GM19035 (cell line): Measurements from ENCODE around the gene MRPS6.

Experiments
- ATAC-seq: cut with Tn5 transposase; IDR thresholded peaks from one replicate; pipeline ENCODE4 v1.9.1; 2021; ENCODE audit not compliant: unreplicated experiment

The MRPS6 gene

DNA sequence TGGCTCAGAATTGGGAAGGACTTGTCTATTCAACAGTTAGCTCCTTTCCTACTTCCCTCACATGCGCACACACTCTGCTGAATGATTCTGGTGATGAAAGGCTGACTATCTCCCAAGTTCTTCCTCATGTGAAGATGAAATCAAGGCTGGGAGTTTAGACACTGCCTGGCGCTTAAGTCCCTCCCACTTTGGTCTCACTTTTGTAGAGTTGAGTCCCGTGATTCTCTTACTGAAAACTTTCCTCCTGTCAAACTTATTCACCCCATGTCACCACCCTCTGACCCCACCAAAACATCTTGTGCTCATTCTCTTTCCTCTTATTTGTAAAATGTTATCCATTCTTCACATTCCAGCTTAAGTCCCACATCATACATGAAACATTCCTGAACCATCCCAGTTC lies 8.4 kb upstream of the MRPS6 start:
- no peak for ATAC-seq

DNA sequence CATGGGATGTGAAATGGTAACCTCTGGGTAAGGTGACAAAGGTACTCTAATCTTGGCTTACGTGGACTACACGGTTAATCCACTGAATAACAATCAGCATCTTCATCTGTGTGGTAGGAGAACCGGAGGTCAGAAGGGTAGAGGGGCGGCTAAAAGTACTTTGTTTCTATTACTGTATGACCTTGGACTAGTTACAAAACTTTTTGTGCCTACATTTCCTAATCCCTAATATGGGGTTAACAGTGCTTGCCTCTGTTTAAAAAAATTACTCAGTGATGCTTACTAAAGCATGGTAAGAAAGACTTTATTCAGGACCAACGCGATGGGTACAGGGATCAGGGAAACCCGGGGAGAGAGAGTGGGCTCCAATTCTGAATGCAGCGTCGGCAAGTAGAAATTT lies 1.7 kb upstream of the MRPS6 start:
- ATAC-seq = no peak

DNA sequence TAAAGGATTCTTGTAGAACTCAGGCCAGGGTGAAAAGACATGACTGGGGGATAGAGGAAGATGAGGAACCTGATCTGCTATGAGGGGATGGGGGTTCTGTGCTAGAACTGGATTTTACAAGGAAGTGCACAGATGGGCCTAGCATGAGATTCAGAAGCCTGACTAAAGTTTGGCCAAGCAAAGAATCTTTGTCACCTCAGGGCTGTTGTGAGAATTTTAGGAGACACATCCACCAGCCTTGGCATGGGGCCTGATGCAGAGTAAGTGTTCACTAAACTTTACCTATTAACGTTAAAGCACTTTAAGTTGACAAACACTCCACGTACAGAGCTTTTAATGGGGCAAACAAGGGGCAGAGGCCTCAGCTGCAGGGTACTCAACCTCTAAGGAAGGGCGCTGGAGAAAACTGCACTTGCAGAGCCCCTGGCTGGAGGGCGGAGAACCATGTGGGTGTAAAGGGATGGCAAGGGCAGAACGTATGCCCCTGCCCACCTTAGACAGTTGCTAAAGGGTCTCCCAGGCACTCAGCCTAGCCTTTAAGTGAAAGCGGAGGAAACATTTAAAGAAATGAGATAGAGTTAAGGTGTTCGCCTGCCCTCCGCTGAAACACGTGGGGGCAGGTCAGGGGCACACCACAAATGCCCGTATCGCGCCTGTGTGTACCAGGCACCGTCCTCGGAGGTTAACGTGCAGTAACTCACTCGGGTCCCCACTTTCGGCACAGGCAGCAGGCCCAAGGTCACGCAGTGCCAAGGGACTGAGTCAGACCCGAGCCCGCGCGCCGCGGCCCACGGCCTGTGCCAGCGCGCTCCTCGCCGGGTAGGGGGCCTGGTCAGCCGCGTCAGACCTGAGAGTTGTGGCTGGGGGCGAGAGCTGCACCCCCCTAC lies 990 bp upstream of the MRPS6 start:
- peak; percentile 15 for ATAC-seq

DNA sequence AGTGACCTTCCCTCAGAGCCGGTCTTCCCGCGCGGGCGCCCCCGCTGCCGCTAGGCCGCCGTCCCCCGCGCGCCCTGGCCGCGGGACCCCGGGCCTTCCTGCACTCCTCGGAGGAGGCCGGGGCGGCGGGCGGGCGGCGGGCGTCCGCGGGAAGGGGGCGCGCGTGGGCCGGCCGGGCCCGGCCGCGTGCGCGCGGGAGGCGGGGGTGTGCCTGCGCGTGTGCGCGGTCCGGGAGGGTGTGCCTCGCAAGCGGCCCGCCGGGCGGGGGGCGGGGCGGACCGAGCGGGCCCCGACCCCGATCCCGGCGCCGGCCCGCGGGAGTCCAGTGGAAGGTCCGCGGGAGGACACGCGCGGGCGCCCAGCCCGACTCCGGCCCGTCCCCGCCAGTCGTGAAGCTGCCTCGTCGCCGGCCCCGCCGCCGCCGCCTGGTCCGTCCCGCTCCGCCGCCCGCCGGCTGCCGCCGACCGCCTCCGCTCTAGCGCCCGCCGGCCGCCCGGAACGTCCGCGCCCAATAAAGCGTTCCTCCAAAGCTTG lies 438 bp downstream of the MRPS6 start:
- peak; percentile 46 for ATAC-seq

DNA sequence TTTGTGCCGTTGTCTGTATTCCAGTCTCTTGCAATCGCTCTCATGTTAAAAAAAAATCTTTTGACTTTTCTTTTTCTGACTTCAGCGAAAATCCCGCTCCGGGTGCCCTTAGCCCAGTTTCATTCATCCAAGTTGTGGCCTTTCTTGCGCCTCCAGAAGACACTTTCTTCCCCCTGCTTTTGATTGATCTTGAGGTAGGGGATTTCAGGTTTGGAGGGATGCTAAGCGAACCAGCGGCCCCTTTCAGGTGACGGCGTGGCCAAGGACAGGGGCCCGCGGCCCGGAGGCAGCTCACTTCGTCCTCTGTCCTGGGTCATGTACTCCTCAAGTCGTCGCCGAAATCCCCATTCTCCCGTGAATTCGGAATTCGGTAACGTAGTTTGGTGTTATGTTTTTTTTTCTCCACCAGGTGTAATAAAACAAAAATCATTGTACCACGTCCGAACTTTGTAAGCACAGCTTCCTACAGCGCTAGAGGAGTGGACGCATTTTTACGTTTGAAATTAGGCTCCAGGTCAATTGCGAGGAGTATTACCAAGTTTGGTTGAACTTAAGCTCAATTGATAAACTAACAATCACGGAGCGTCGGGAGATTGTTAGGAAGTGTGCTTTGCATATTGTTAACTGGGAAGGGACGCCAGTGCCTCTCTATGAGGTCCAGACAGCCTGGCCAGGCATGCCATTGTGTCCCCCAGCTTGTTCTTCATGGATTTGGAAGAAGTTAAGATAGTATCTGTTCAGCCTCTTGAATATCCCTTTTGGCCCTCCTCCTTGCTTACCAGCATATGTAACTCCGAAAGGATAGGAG lies 1.1 kb downstream of the MRPS6 start:
- ATAC-seq = no peak

DNA sequence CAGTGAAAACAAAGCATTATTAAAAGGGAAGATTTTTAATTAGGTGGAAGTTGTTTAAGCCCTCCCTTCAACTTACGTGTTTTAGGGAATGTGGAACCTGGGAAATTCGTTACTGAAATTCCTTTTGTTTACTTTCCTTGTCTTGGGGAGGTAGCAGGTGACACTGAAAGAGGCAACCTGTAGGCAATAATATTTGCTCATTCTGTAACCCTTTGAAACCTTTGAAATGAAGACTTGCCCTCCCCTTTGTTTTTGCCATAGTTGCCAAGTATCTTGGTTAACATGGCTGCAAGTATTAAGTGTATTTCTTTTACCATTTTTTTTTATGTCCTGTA lies 1.7 kb downstream of the MRPS6 start:
- ATAC-seq = no peak

DNA sequence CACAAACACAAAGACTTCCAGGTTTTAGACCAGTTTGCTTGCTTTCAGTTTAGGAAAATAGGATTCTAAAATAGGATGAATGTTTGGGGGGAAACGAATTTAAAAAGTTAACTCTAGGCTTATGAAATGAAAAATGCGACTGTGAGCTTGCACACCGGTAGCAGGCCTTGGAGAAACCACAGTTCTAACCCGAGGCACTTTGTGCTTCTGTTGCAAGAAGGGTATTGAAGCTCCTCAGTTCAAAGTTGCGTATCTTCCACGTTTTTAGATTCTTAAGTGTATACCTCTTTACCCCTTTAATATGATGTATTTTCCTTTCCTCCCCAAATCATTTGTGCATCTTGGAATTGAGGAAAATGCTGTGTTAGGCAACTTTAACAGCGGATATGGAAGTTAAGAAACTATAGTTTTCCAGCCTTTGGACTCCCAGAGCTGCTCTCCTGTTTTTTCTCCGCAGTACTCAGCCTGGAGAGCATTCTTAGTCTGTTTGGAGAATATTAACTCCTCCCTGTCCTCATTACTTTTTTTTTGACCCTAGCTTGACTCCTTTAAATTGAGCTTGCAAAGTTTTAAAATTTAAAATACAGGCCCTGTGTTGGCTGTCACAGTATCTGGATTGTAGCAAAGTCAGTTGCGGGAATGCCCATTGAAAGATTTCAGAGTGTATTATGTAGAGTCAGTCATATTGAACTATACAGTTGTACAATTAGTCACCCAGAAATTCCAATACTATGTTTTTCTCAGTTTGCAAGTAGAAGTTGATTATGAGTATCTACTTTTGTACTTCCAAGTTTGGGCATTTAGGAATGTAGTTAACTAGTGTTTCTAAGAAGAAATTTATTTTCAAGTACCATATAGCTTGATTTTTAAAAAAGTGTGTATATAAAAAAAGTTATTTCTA lies 2.6 kb downstream of the MRPS6 start:
- ATAC-seq = no peak

DNA sequence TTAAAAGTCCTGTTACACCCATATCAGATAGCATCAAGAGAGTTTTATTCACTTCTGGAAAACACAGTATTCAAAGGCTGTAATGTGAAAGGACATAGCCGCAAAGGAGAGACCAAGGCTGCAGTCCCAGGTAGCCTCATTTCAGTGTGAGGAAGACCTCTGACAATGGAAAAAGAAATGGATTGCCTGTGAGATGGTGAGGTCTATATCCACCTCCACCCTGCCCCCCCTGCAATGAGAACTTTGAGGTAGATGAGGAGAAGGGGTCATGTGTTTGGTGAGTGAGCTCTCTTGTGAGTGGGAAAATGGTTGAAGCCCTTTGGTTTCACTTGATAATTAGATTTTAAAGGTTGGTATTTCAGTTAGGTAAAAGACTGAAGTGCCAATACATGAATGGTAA lies 3.5 kb downstream of the MRPS6 start:
- ATAC-seq = no peak

DNA sequence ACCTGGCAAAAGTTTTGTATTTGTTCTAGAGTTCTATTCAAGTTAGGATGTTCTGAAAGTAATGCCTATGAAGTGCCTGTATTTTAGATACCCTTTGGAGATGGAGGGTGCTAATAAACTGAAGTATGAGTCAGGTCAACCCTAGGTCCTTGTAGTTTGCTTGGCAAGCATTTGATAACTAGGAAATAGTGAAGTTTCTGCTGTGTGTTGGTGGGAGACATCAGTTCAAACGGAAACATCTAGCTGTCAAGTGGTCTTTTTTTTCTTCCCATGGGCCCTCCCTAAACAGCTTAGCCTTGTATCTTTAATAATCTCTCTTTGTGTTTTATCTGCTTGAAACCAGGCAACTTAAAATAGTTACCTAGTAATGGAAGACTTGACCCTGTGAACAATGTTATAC lies 4.5 kb downstream of the MRPS6 start:
- ATAC-seq = no peak

DNA sequence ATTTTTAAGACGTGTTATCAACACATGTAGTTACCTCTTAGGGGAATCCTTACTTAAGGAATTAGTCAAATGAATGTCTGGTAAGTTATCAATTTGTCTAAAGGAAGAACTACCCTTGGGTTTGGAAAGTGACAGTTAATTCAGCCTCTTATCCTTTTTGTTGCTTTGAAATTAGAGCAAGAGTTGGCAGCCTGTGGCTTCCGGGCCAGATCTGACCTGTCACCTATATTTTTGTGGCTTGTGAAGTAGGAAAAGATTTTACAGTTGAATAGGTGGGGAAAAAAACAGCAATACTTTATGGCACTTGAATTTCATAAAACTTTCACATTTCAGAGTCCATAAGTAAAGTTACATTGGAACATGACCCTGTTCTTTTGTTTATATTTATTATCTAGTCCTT lies 5.5 kb downstream of the MRPS6 start:
- no peak for ATAC-seq

DNA sequence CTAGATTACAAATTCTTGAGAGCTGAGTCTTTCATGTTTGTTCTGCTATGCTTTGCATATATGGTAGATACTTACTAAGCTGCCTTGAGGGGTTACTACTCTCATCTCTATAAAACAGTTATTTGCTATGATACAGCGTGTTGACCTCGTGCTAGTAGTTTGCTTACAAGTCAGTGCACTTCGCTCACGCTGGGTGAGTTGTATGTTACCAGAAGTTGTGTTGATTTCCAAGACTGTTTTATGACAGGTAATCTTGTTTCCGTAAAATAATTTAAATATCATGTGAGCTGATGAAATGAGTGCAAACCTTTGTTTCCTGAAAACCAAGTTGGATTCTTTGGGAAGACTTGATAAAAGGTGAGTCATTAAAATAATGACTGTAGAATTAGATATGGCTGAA lies 7.3 kb downstream of the MRPS6 start:
- no peak for ATAC-seq

DNA sequence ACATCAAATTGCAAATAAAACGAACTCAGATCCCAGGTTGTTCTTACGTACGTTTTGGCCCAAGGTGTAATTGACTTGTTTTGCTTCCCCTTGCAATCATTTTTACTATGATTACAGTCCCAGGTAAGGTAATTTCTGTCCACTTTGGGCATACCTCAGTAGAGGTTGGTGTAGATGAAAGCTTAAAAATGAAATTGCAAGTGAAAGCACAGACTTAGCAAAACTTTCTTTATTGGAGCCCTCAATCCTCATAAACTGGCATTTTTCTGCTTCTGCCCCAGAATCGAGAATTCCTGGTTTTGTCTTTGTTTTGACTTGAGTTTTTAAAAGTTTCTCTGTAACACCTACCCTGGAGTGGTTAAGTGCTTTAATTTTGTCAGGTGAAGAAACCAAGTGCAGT lies 9.4 kb downstream of the MRPS6 start:
- ATAC-seq = no peak

DNA sequence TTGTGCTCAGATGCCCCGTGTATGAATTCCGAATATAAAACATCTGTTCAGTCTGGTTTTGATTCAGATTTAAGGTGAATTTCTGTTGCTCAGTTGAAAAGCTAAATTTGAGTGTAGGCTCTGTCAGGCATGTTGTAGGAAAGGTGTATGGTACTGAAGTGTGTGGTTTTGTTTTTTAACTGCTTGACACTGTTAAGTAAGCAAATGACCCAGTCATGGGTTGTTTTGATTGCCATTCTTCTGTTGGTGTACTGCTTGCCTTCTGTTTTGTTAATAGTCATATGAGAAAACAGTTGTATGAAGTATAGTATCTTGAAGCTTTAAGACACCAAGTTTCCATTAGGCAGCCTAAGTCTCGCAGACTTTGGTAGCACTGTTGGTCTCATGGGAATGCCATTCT lies 10.0 kb downstream of the MRPS6 start:
- no peak for ATAC-seq

DNA sequence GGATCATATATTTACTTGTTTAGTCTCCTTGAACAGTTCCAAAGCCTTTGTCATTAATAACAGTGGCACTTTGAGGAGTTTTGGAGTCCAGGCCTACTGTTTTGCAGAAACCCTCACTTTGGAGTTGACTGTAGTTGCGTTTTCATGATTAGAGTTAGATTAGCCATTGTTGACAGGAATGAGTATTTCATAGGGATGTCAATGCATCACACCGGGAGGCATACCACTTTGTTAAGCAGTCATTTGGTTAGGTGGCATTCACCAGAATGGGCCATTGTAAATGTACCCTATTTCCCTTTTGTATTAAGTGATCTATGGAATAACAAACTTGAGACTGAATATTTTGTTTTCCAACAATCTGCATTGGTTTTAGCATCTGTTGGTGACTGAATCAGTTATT lies 11.8 kb downstream of the MRPS6 start:
- no peak for ATAC-seq

DNA sequence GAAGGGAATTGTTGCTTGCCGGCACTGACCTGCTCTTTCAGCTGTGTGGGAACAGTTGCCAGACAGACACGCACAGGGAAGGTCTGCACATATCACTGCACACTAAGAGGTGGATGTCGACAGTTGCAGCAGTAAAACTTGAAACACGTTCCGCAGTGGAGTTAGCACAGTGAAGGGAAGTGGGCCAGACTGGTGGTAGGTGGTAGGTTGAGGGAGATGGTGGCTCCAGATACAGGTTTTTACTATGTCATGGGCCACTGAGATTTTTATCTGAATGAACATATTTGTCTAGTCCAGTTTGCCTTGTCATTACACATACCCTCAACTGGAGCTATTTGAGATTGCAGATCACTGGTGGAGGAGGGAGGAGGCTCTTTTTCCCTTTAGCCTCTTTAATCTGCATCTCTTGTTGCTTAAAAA lies 13.5 kb downstream of the MRPS6 start:
- no peak for ATAC-seq

DNA sequence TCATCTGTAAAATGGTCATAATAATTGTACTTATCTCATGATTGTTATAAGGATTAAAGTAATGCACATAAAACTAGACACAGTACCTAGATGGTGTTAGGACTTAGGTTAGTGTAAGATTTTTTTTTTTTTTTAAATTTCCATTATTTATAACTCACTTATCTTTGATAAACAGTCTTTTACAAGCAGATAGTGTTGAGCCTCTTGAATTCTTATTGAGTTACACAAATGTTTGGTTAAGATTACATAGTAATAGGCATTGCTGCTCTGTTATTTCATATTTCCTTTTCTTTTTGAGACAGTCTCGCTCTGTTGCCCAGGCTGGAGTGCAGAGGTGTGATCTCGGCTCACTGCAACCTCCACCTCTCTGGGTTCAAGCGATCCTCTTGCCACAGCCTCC lies 15.4 kb downstream of the MRPS6 start:
- no peak for ATAC-seq

DNA sequence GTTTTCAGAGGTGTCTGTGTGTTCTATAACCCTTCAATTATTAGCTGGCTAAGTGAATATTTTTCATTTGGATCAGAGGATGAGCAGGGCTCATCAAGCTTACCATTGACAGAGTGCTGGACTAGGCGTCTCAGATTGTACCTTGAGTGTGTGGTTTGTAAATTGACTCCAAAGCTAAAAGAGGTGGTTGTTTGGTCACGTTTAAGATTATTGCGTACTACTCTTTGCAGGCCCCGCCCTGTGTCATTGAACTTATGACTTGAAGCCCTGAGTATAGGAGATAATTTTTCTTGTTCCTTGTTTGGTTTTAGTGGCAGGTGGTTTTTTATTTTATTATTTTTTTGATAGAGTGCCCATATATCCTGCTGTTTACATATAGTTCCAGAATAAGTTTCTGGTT lies 17.7 kb downstream of the MRPS6 start:
- ATAC-seq = no peak

DNA sequence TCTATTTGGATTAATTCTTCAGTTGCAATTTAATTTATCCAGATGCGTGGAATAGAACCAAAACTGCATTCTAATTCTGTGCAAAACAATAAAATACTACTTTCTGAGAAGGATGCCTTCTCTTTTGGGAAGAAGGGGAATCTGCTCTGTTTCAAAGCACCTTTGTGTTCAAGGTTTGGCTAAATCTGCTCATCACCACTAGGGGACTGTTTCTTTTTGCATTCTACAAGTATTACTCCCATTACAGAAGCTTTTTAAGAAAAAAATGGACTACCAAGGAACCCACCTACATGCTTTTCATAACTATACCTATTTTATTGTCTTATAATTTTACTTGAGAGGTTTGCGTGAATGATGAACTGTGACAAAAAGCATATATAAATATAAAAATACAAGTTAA lies 18.2 kb downstream of the MRPS6 start:
- no peak for ATAC-seq

DNA sequence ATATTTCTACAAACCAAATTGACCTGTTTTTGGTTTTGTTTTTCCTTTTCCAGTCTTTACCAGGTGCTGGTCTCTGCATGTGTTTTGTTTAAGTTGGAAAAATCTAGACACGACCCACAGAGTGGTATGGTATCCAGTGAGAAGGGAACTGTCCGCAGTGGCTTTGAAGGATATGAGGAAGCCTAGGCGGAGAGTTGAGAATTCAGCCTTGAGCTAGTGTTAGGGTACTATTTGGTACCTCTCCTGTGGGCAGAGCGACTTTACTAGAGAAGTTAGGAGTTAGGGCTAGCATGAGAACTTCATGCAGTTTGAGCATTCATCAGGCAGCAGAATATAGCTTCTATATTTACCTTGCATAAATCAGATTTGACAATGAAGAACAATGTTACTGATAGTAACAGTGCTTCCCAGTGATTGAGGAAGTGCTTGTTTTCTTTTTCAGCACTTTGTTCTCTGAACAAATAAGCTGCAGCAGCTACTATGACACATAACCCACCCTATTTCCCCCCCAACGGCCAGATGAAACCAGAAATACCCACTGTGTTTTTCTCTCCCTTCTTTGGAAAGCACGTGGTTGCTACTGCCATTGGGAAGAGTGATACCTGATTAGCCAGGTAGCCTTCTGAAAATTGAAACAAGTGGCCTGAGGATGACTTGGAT lies 19.0 kb downstream of the MRPS6 start:
- no peak for ATAC-seq

DNA sequence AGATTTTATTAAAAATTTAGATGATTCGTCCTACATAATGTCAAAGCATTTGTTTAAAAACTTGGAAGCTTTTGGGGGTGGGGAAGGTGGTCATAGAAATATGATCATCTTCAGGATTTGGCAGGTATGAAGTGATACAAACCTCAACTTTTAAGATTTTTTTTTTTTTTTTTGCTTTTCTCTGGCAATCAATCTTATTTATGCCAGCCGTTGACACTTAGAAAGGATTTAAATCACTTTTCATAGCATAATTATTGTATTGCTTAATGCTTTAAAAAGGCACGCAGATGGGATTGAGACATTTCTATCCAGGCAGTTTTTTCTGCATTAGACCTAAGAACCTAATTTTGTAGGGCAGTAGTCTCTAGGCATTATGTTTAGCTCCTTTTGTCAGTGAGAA lies 19.7 kb downstream of the MRPS6 start:
- ATAC-seq = no peak

DNA sequence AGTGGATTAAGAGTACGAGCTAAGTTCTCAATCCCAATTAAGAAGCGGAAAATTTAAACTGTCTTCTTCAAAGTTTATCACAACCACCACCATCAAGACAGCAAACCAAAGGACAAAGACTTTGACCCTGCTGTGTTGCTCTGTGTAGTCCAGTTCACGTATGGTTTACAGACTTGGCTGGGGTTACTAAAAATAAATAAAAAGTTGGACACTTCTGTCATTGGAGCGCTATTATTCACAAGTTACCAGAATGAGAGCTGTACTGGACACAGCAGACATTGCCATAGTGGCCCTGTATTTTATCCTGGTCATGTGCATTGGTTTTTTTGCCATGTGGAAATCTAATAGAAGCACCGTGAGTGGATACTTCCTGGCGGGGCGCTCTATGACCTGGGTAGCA lies 21.6 kb downstream of the MRPS6 start:
- ATAC-seq = no peak
